ENCODE results near the gene ZNF681.

ZNF681 gene

GRCh38 chr19:23758187-23759074 is at the start of gene ZNF681:
Gene ZNF681, minus strand, starts transcription at chr19:23758891. Its CDS starts 142 bp downstream, at chr19:23758749.
- peak within 1 kb of the TSS; percentile 96 for H3K9ac ChIP-seq (ENCODE audit: insufficient read length, low read depth)
- H3K27me3 ChIP-seq (ENCODE audit: insufficient read depth, insufficient read length), result no peaks in the 10 kb centered on the region
- peaks cover 20% of the 10 kb centered on the region for H3K36me3 ChIP-seq (ENCODE audit: insufficient read depth, insufficient read length, low read length)
- no peaks in the 10 kb centered on the region for H3K4me1 ChIP-seq (ENCODE audit: insufficient read depth, insufficient read length)
- peak within 1 kb of the TSS; percentile 97 for H3K4me3 ChIP-seq (ENCODE audit: insufficient read length, low read depth)
- peaks cover 10% of the 10 kb centered on the region; the same call in 1 of the 2 replicates for H3K9me3 ChIP-seq (ENCODE audit: insufficient read depth, low read length)
- peak; percentile 92 for DNase-seq (ENCODE audit: low read depth, low spot score)
- TF ChIP-seq YY1 (IDR thresholded peaks at IDR 0.05; ENCODE audit: insufficient read depth, insufficient read length) (peak; percentile 35), SUZ12 (IDR thresholded peaks at IDR 0.05; ENCODE audit: extremely low read depth, insufficient read depth, insufficient read length) (no peak)

- H3K9me3 ChIP-seq (ENCODE audit: insufficient read depth, low read length), result no peaks in the 10 kb centered on the region
- TF ChIP-seq YY1 (IDR thresholded peaks at IDR 0.05; ENCODE audit: insufficient read depth, insufficient read length), result no peak
- no peak for TF ChIP-seq SUZ12 (IDR thresholded peaks at IDR 0.05; ENCODE audit: extremely low read depth, insufficient read depth, insufficient read length)
- TF ChIP-seq ZNF274 (IDR thresholded peaks at IDR 0.05; ENCODE audit: low read depth, low read length), result no peak
- no peak overlapping the region for H3K9ac ChIP-seq (ENCODE audit: insufficient read length, low read depth)
- no peaks in the 10 kb centered on the region for H3K36me3 ChIP-seq (ENCODE audit: insufficient read depth, insufficient read length, low read length)
- H3K27me3 ChIP-seq (ENCODE audit: insufficient read depth, insufficient read length), result no peaks in the 10 kb centered on the region
- H3K4me1 ChIP-seq (ENCODE audit: insufficient read depth, insufficient read length), result no peaks in the 10 kb centered on the region
- H3K4me3 ChIP-seq (ENCODE audit: insufficient read length, low read depth), result no peak overlapping the region
- no peak for DNase-seq (ENCODE audit: low read depth, low spot score)
Observed at GRCh38 chr19:23804676-23805075, 46.0 kb upstream of the ZNF681 start.

GRCh38 chr19:23802290-23802689 is 43.6 kb upstream of the ZNF681 start:
- TF ChIP-seq SUZ12 (IDR thresholded peaks at IDR 0.05; ENCODE audit: extremely low read depth, insufficient read depth, insufficient read length), result no peak
- TF ChIP-seq YY1 (IDR thresholded peaks at IDR 0.05; ENCODE audit: insufficient read depth, insufficient read length), result no peak
- DNase-seq (ENCODE audit: low read depth, low spot score), result no peak
- no peaks in the 10 kb centered on the region for H3K27me3 ChIP-seq (ENCODE audit: insufficient read depth, insufficient read length)
- no peak overlapping the region for H3K4me3 ChIP-seq (ENCODE audit: insufficient read length, low read depth)
- no peak overlapping the region for H3K9ac ChIP-seq (ENCODE audit: insufficient read length, low read depth)
- no peaks in the 10 kb centered on the region for H3K9me3 ChIP-seq (ENCODE audit: insufficient read depth, low read length)
- no peaks in the 10 kb centered on the region for H3K4me1 ChIP-seq (ENCODE audit: insufficient read depth, insufficient read length)
- H3K36me3 ChIP-seq (ENCODE audit: insufficient read depth, insufficient read length, low read length), result no peaks in the 10 kb centered on the region

GRCh38 chr19:23801803-23802202 is 43.1 kb upstream of the ZNF681 start:
- Histone ChIP-seq H3K36me3 (ENCODE audit: insufficient read depth, insufficient read length, low read length) (no peaks in the 10 kb centered on the region), H3K9ac (ENCODE audit: insufficient read length, low read depth) (no peak overlapping the region)

GRCh38 chr19:23800868-23801267 is 42.2 kb upstream of the ZNF681 start:
- H3K4me1 ChIP-seq (ENCODE audit: insufficient read depth, insufficient read length), result no peaks in the 10 kb centered on the region
- H3K27me3 ChIP-seq (ENCODE audit: insufficient read depth, insufficient read length), result no peaks in the 10 kb centered on the region
- H3K9me3 ChIP-seq (ENCODE audit: insufficient read depth, low read length), result peaks cover 9% of the 10 kb centered on the region
- H3K4me3 ChIP-seq (ENCODE audit: insufficient read length, low read depth), result no peak overlapping the region
- TF ChIP-seq YY1 (IDR thresholded peaks at IDR 0.05; ENCODE audit: insufficient read depth, insufficient read length), result no peak
- TF ChIP-seq ZNF274 (IDR thresholded peaks at IDR 0.05; ENCODE audit: low read depth, low read length), result no peak
- no peak for TF ChIP-seq SUZ12 (IDR thresholded peaks at IDR 0.05; ENCODE audit: extremely low read depth, insufficient read depth, insufficient read length)
- no peak for DNase-seq (ENCODE audit: low read depth, low spot score)
- no peak overlapping the region for H3K9ac ChIP-seq (ENCODE audit: insufficient read length, low read depth)
- H3K36me3 ChIP-seq (ENCODE audit: insufficient read depth, insufficient read length, low read length), result no peaks in the 10 kb centered on the region

More at GRCh38 chr19:23801803-23802202, 43.1 kb upstream of the ZNF681 start:
- Histone ChIP-seq H3K27me3 (ENCODE audit: insufficient read depth, insufficient read length) (no peaks in the 10 kb centered on the region), H3K9me3 (ENCODE audit: insufficient read depth, low read length) (no peaks in the 10 kb centered on the region), H3K4me1 (ENCODE audit: insufficient read depth, insufficient read length) (no peaks in the 10 kb centered on the region), H3K4me3 (ENCODE audit: insufficient read length, low read depth) (no peak overlapping the region)
- DNase-seq (ENCODE audit: low read depth, low spot score), result no peak
- TF ChIP-seq YY1 (IDR thresholded peaks at IDR 0.05; ENCODE audit: insufficient read depth, insufficient read length), result no peak
- TF ChIP-seq SUZ12 (IDR thresholded peaks at IDR 0.05; ENCODE audit: extremely low read depth, insufficient read depth, insufficient read length), result no peak
- TF ChIP-seq ZNF274 (IDR thresholded peaks at IDR 0.05; ENCODE audit: low read depth, low read length), result no peak

- no peak overlapping the region for H3K4me3 ChIP-seq (ENCODE audit: insufficient read length, low read depth)
- no peaks in the 10 kb centered on the region for H3K27me3 ChIP-seq (ENCODE audit: insufficient read depth, insufficient read length)
- no peaks in the 10 kb centered on the region for H3K36me3 ChIP-seq (ENCODE audit: insufficient read depth, insufficient read length, low read length)
- no peak for TF ChIP-seq SUZ12 (IDR thresholded peaks at IDR 0.05; ENCODE audit: extremely low read depth, insufficient read depth, insufficient read length)
- no peak for TF ChIP-seq ZNF274 (IDR thresholded peaks at IDR 0.05; ENCODE audit: low read depth, low read length)
- no peak for TF ChIP-seq YY1 (IDR thresholded peaks at IDR 0.05; ENCODE audit: insufficient read depth, insufficient read length)
- H3K9me3 ChIP-seq (ENCODE audit: insufficient read depth, low read length), result peaks cover 12% of the 10 kb centered on the region
- H3K4me1 ChIP-seq (ENCODE audit: insufficient read depth, insufficient read length), result no peaks in the 10 kb centered on the region
- DNase-seq (ENCODE audit: low read depth, low spot score), result no peak
- no peak overlapping the region for H3K9ac ChIP-seq (ENCODE audit: insufficient read length, low read depth)
Observed at GRCh38 chr19:23800271-23800670, 41.6 kb upstream of the ZNF681 start.

GRCh38 chr19:23799321-23799720 is 40.6 kb upstream of the ZNF681 start:
- Histone ChIP-seq H3K9ac (ENCODE audit: insufficient read length, low read depth) (no peak overlapping the region), H3K4me3 (ENCODE audit: insufficient read length, low read depth) (no peak overlapping the region), H3K9me3 (ENCODE audit: insufficient read depth, low read length) (peaks cover 12% of the 10 kb centered on the region), H3K4me1 (ENCODE audit: insufficient read depth, insufficient read length) (no peaks in the 10 kb centered on the region), H3K27me3 (ENCODE audit: insufficient read depth, insufficient read length) (no peaks in the 10 kb centered on the region), H3K36me3 (ENCODE audit: insufficient read depth, insufficient read length, low read length) (no peaks in the 10 kb centered on the region)
- TF ChIP-seq ZNF274 (IDR thresholded peaks at IDR 0.05; ENCODE audit: low read depth, low read length) (no peak), YY1 (IDR thresholded peaks at IDR 0.05; ENCODE audit: insufficient read depth, insufficient read length) (no peak), SUZ12 (IDR thresholded peaks at IDR 0.05; ENCODE audit: extremely low read depth, insufficient read depth, insufficient read length) (no peak)
- no peak for DNase-seq (ENCODE audit: low read depth, low spot score)

All from NT2/D1 (cell line).